GM18508 (cell line): ENCODE measurements around the gene AURKAIP1.

Source experiments
- ATAC-seq: cut with Tn5 transposase; IDR thresholded peaks from one replicate; pipeline ENCODE4 v1.9.1; 2021; ENCODE audit warnings: moderate number of reproducible peaks; ENCODE audit not compliant: insufficient read depth, unreplicated experiment

AURKAIP1 gene

DNA sequence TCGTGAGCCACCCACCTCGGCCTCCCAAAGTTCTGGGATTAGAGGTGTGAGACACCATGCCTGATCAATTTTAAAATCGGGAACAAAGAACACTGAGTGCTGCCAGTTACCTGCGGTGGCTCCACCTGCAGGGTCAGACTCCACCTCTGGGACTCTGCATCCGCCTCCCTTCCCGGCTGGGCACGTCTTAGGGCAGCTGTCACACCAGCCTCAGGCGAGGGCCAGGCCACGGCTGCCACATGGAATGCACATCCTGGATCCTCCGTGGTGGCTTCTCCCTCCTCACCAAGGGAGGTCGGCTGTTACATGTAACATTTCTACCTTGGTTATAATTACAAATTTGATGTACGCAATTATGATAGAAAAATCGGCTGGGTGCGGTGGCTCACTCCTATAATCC, 10.7 kb downstream of the AURKAIP1 start:
- no peak for ATAC-seq

DNA sequence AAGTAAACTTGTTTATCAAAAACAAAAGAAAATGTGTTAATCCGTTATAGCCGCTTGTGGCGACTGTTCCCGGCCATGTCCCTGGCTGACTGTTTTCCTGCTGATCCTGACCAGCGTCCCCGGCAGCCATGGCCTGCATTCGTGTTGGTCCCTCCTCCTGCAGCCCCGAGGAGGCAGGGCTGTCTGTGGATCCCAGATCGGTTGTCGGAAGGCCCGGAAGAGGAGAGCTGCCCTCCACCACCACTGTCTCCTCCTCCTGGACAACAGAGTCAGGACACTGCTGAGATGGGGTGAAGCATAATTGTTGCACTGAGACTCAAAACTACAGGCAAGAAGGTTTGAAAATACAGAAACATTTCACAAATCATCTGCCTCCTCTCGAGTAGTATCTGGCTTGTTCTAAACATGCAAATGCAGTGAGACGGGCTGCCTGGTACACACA, 13.0 kb downstream of the AURKAIP1 start:
- ATAC-seq = no peak

DNA sequence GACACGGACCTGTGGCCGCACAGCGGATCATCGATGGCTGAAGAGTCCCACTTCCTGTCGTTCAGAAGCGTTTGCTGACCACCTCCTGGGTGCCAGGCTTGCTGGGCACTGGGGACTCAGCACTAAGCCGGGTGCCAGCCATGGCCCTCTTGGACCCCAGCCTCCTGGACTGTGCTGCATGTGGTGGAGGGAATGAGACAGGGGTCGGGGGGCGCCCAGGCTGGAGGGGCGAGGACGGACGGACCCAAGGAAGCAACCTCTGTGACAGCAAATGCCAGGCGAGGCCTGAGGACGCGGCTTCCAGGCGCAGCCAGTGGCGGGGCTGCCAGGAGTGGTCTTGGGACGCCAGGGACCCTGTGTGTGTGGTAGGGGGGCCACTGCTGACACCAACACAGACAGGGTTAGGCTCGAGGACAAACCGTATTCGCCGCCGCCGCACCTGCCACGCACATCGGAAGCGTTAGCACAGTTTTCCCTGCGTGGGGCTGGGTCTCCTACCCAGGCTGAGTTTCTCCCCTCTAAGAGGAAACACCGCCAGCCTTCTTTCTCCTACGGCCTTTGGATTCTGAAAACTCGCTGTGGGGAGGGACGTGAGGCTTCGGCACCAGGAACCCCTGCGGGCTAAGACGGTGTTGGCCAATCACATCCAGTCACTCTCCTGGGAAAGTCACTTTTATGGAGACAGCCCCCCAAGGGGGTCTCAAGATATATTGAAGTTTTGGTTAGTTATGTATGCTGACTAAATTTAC, 13.6 kb downstream of the AURKAIP1 start:
- no peak for ATAC-seq

DNA sequence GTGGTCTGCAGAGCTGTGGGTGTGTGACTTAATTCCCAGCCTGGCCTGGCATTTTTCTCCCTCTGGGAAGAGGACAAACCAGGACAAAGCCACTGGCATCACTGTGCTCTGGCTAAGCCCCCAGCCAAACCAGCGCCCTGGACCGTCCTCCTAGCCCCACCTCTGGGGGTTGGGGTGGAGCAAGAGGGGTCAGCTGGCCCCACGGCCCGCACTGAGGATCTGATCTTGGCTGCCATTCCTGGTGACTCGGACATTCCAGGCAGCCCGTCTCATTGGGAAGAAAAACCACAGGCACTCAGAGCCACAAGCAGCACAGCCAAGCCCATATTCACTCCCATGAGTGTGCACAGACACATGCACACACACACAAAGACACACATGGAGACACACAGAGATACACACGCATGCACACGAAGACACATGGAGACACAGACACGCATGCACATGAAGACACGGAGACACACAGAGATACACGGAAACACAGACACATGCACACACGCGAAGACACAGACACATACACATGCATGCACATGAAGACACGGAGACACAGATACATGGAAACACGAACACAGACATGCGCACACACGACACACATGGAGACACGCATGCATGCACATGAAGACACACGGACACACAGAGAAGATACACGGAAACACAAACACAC, 14.4 kb downstream of the AURKAIP1 start:
- no peak for ATAC-seq

DNA sequence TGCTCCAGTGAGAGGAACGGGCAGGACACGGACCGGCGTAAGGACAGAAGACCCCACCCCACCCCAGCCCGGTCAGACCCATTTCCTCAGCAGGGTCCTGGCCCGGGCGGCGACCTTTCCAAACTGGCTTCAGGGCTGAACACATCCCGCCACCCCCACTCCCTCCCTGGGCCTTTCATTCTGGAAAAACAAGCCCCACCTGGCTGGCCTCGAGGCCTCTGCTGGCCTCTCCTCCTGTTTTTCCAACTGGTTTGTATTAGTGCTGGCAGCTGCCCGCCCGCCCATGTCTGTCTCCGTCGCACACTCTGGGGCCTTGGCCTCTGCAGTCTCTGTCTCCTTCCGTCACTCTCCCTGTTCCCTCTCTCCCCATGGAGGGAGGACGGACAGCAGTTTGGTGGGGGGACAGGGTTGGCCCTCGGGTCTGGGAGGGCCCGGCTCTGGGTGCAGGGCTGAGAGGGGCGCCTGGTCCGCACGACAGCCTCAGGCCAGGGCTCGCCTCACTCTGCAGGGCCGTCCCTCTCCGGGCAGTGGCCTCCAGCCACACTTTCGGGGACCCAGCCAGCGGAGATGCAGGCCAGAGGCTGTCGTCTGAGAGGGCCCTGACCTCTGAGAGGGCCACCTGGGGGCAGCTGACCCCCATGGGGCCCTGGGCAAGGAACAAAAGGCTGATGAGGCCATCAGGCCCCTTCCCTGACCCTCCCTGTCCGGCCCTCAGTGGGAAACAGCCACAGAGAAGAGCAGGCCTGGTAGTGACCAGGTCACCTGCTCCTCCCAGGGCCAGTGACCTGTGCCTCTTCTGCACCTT, 15.1 kb downstream of the AURKAIP1 start:
- ATAC-seq = no peak

DNA sequence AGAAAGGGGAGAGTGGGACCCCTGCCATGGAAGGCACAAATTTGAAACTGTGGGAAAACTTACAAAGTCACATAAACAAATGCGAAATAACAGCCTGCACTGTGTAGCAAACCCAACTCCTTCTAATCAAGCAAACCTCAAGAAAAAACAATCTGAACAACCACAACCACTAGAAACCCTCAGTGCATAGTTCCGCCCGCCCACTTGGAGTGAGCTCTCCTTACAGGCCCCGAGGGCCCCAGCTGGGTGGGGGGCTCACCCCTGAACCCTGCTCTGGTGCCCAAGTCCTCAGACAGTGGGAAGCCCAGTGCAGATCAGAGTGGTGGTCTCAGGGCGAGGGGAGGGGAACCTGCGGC, 15.7 kb downstream of the AURKAIP1 start:
- no peak for ATAC-seq

DNA sequence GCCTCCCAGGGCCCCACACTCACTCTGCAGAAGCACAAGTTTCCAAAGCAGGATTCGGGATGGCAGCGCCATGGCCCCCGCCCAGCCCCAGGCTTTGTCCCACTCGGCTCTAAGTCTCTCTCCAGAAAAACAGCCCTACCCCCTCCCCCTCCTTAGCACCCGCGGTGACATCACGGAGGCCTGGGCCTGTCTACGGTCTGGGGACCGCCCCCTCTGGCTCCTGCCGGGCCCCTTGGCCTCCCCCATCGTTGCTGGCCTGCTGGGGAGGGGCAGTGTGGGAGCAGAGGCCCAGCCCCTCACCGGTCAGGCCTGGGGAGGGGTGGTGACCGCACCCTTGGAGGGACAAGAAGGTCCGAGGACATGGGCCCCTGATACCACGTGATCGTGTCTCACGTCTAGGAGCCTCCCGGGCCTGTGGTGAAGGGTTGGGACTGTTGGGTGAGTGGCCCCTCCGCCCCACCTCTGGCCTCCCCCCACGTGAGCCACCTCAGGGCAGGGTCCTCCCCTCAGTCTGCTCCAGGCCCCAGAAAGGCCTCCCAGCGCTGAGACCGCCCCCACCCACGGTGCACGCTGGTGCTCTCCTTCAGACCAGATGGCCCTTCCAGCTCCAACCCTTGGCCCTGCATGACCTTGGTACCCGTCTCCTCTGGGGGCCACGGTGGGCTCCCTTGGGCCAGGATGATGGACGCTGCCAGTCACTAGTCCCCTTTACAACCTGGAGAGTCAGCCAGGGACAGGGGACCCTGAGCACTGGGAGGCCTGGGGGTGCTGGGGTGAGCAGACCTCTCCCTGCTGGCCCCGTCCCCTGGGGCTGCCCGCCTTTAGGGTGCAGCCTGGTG, 16.4 kb downstream of the AURKAIP1 start, which contains the start of gene MXRA8:
TSS of gene MXRA8 (minus strand) at position 123 of the 839 bp plus-strand sequence. CDS start at position 72, 51 bp downstream.
- no peak for ATAC-seq

DNA sequence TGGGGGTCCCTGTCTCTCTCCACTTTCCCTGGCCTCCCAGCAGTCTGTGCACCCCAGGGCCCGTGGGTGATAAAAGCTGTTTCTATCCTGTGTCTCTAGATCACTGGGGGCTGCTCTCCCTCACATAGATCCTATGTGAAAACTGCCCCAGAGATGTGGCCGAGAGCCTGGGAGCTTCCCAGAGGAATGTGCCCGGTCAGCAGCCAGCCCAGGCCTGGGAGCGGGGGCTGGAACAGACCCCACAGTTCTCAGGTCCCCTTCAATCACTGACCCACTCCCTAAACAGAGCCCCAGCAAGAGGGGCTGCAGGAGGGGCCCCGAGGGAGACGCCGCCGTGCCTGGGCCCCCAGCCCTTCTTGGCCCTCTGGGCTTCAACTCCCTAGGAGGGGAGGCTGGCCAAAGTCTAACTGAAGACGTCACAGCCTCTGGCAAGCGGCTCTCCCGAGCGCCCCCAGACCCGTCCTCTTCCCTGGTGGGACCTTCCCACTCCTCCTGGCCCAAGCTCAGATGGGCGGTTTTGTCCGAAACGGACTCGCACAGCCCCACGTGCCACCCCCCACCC, 17.1 kb downstream of the AURKAIP1 start:
- ATAC-seq = no peak

DNA sequence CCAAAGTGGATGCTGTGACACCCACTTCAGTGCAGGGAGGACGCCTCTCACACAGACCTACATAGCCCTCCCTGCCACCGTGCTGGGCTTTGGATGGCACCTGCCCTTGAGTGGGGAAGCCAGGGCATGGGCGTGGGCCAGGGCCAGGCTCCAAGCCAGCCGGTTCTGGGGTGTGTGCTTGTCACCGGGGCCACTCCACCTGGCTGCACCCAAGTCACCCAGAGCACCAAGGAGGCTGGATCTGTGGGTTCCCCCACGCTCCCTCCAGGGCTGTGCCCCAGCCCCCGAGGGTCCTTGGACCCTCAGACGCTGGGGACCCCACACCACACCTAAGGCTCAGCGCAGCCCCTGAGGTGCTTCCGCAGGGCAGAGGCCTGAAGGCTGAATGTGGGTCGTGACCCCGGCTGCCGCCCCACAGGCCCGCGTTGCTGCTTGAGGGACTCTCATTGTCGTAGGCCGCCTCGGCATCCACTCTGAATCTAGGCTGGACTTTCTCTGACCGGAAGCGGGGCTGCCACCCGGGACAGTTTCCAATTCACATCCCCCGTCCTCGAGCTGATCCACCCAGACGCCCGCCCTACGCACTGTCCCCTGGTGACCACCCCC, 18.1 kb downstream of the AURKAIP1 start:
- ATAC-seq = no peak

DNA sequence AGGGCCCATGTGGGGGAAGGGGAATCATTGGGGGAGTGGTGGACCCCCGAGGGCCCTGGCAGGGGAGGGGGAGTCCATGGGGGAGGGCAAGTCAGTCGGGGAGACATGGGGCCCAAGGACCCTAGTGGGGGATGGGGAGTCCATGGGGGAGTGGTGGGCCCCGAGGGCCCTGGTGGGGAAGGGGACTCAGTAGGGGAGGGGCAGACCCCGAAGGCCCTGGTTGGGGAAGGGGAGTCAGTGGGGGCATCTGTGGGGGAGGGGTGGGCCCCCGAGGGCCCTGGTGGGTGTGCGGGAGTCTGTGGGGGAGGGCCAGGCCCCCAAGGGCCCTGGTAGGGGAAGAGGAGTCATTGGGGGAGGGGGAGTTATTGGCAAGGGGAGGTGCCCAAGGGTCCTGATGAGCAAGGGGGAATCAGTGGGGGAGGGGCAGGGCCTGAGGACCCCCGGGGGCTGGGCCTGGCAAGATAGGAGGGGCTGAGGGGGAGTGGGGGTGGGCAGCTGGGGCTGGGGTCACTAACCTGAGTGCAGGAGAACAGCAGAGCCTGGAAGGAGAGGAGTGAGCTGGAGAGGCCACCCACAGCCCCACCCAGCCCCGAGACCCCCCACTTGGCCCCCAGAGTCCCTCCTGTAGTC, 18.7 kb downstream of the AURKAIP1 start:
- ATAC-seq = no peak

DNA sequence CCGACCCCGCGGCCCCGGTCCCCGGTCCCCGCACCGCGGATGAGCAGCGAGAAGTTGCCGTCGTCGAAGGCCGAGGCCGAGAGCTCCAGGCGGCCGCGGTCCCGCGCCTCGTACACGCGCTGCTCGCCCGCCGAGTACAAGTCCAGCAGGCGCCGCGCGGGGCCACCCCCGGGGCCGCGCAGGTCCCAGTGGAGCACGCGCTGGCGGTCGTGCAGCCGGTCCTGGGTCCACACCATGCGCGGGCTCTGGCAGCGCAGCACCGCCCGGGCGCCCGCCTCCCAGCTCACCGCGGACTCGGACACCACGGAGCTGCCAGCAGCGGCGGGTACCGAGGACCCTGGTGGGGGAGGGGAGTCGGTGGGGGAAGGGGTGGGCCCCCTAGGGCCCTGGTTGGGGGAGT, 19.6 kb downstream of the AURKAIP1 start:
- ATAC-seq = no peak

DNA sequence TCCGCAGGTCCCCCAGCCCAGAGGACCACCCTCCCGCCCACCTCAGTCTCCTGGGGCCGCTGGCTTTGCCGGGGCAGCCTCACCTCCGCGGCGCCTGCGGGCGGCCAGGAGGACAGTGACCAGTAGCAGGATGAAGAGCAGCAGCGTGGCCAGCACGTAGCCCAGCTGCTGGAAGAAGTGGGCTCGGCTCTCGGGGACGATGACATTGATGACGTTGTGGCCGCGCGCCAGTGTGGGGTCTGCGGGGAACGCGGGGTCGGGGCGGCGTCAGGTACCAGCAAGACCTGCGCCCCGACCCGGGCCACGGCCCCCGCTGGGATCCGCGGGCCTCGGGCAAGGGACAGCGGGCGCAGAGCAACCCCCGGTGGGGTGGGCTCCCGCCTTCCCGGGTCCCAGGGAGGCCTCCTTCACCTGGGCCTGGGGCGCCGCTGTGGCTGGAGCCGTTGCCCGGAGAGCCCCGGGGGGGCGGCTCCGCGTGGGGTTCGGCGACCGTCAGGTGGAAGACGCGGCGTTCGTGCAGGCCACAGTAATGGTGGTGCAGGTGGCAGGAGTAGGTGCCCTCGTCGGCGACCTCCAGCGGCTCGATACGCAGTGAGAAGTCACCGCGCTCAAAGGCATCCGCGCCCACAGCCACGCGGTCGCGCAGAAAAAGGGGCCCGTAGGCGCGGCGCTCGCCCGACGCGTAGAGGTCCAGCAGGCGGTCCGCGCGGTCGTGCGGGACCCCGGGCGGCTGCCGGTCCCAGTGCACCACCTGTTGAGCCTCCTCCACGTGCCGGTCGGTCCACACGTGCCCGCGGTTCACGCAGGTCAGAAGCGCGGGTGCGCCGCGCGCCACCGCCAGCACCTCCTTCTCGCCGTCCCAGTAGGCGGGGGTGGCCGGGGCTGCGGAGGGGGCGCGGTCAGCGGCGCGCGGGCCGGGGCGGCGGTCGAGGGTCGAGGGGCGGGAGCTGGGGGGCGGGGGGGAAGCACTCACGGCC, 20.4 kb downstream of the AURKAIP1 start:
- no peak for ATAC-seq

DNA sequence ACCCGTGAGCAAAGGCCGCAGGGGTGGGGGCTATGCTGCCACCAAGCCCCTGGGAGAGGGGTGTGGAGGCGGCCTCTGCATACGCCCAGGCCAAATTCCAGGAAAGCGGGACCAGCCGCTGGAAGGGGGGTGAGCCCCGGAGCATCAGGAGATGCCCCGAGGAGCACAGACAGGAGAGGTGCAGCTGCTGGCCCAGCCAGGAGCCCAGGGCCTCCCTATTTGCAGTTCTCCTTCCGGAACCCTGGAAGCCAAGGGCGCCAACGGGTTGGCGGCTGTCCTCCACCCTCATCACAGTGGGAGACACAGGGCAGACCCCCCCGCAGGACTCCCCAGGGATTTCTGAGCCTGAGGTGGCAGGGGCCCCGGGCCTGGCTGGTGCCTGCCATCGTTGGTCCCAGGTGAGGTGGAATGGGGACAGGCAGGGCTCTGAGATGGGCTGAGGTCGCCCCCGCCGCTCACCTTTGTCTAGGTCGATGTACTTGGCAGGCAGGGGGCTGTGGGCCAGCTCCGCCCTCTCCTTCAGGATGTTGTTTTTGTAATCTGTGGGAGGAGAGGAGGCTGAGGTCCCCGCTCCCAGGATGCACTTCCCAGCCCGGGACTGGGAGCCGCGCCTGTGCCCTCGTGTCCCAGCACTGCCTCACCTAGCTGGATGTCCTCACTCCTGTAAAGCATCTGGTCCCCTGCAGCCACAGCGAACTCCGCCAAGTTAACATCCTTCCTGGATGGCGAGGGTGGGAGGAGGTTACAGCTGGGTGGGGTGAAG, 21.4 kb downstream of the AURKAIP1 start:
- ATAC-seq = no peak

DNA sequence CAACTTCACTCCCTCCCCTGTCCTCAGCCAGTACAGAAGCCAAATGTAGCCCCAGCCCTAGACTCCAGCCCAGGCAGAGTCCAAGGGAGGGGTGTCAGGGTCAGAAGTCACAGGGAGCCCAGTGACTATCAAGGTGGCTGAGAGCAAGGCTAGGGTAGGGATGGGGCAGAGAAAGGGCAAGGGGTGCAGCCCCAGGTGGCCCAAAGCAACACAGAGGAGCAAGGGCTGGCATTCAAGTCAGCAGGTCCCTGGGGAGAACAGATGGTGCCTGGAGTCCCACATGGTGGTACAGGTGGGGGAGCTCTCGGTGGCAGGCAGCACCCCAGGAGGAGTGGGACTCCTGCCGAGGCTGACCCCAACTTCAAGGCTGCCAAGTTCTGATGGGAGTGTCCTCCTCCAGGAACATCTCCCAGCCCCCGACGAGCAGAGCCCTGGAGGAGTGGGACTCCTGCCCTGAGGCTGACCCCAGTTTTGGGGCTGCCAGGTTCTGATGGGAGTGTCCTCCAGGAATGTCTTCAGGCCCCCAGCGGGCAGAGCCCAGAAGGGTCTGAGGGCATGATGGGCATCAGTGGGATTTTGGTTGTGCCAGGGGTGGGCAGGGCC, 22.1 kb downstream of the AURKAIP1 start:
- no peak for ATAC-seq

DNA sequence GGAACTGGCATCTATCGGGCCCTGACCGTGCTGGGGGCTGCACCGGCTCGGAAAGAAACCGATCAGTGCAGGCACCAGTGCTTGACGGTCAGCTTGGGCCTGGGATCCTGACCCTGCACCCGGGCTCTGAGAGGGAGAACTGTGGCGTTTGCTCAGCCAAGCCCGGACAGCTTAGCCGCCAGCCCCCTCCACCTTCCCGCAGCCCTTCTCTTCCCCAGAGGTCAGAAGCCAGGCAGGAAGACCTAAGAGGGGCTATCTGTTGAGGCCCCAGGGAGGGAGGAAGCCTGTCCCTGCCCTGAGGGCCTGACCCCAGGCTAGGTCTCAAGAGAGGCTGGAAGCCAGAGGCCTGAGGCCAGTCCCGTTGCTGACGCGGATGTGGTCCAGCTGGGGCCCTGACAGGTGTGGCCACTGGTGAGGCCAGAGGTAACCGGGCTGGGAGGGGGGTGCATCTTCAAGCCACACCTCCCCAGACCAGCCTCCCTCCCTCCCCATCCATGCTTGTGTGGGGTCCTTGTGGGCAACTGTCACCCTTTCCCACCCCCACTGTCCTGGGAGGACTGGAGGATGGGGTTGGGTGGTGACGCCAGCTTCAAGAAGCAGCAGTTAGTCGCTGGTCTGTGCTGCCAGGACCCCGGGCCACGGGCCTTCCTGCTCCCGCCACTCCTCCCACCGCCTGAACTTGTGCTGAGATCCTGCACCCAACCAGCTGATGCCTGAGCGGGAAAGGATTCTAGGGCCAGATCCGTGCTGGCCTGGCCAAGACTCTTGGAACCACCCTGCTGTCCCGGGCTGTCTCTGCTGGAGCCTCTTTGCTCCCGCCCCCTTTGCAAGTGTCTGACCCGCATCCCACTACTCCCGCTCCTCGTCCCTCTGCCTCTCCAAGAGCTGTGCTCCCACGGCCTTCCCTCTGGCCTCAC, 23.2 kb downstream of the AURKAIP1 start:
- no peak for ATAC-seq
